Neural cell (in vitro differentiated cells): ENCODE results near the gene CTNNA2. TPM values are rescaled to one million over a fixed set of nuclear protein-coding genes. Genes with fewer than 3 reads are reported as not detected.

ENCODE experiments used
- H2AFZ ChIP-seq: fragments of 200-600, 300-800 bp; sonication (generic), shearing (Covaris generic); 2 replicates; pipeline ENCODE4 v1.6.0; 2014; ENCODE audit warnings: low read depth, mild to moderate bottlenecking, antibody characterized with exemption, low read length, moderate library complexity
- H3F3A ChIP-seq: fragments of 200-600 bp; shearing (Covaris generic); 2 replicates; pipeline ENCODE4 v1.6.1; 2016; ENCODE audit warnings: mild to moderate bottlenecking, moderate library complexity, mixed read lengths, antibody characterized with exemption, low read length; ENCODE audit not compliant: insufficient read depth, poor library complexity, severe bottlenecking
- H3K27ac ChIP-seq: fragments of 200-600, 300-800 bp; sonication (generic), shearing (Covaris generic); 2 replicates; pipeline ENCODE4 v1.5.1; 2014; ENCODE audit warnings: mild to moderate bottlenecking, low read length, moderate library complexity
- H3K27me3 ChIP-seq: fragments of 300-800, 200-600 bp; sonication (generic), shearing (Covaris generic); 2 replicates; pipeline ENCODE4 v1.6.0; 2014; ENCODE audit warnings: mild to moderate bottlenecking, low read depth, low read length, moderate library complexity; ENCODE audit not compliant: insufficient read depth
- H3K36me3 ChIP-seq: fragments of 300-800, 200-600 bp; sonication (generic), shearing (Covaris generic); 2 replicates; pipeline ENCODE4 v1.5.1; 2014; ENCODE audit warnings: mild to moderate bottlenecking, antibody characterized with exemption, low read length, moderate library complexity; ENCODE audit not compliant: insufficient read depth
- H3K4me2 ChIP-seq: fragments of 300-800, 200-600 bp; sonication (generic), shearing (Covaris generic); 2 replicates; pipeline ENCODE4 v1.6.0; 2014; ENCODE audit warnings: mild to moderate bottlenecking, low read length
- H3K4me3 ChIP-seq: fragments of 300-800, 200-600 bp; sonication (generic), shearing (Covaris generic); 2 replicates; pipeline ENCODE4 v1.5.1; 2014; ENCODE audit warnings: mild to moderate bottlenecking, low read length, moderate library complexity
- H3K79me2 ChIP-seq: fragments of 200-600 bp; shearing (Covaris generic); replicated peaks from 2 replicates; pipeline ENCODE4 v1.6.0; 2014; ENCODE audit warnings: mild to moderate bottlenecking, low read length, moderate library complexity; ENCODE audit not compliant: insufficient read depth
- H3K9ac ChIP-seq: fragments of 300-800, 200-600 bp; sonication (generic), shearing (Covaris generic); 2 replicates; pipeline ENCODE4 v1.6.1; 2016; ENCODE audit warnings: mild to moderate bottlenecking, low read length, mixed read lengths
- H3K9me2 ChIP-seq: fragments of 200-600 bp; shearing (Covaris generic); 2 replicates; pipeline ENCODE4 v1.6.1; 2016; ENCODE audit warnings: mild to moderate bottlenecking, low read length, mixed read lengths; ENCODE audit not compliant: insufficient read depth
- H3K9me3 ChIP-seq: fragments of 200-600, 300-800 bp; sonication (generic), shearing (Covaris generic); 2 replicates; pipeline ENCODE4 v1.6.1; 2016; ENCODE audit warnings: mild to moderate bottlenecking, mixed run types, low read length, moderate library complexity, mixed read lengths
- H4K20me1 ChIP-seq: fragments of 200-600 bp; shearing (Covaris generic); 2 replicates; pipeline ENCODE4 v1.6.1; 2016; ENCODE audit warnings: mild to moderate bottlenecking, mixed run types; ENCODE audit not compliant: insufficient read depth
- EP300 ChIP-seq: fragments of 450-650 bp; conservative IDR thresholded peaks from 2 replicates; pipeline ENCODE4 v1.6.1; 2014; ENCODE audit warnings: antibody characterized with exemption, mild to moderate bottlenecking, moderate library complexity; ENCODE audit not compliant: poor library complexity, severe bottlenecking
- EZH2 ChIP-seq: fragments of 200-600, 300-800 bp; shearing (Covaris generic), sonication (generic); IDR thresholded peaks from 2 replicates; pipeline ENCODE4 v1.6.1; 2014; ENCODE audit warnings: antibody characterized with exemption, low read length, borderline replicate concordance, mild to moderate bottlenecking; ENCODE audit not compliant: insufficient read depth, poor library complexity, severe bottlenecking
- MXI1 ChIP-seq: fragments of 450-650 bp; conservative IDR thresholded peaks from 2 replicates; pipeline ENCODE4 v1.6.1; 2014; ENCODE audit warnings: antibody characterized with exemption, mild to moderate bottlenecking; ENCODE audit not compliant: poor library complexity, severe bottlenecking
- POLR2AphosphoS5 ChIP-seq: IDR thresholded peaks from 2 replicates; pipeline ENCODE4 v1.6.1; 2012
- RAD21 ChIP-seq: fragments of 450-650 bp; conservative IDR thresholded peaks from 2 replicates; pipeline ENCODE4 v1.6.1; 2014; ENCODE audit warnings: antibody characterized with exemption, mild to moderate bottlenecking, moderate library complexity
- SMC3 ChIP-seq: fragments of 450-650 bp; conservative IDR thresholded peaks from 2 replicates; pipeline ENCODE4 v1.6.1; 2014; ENCODE audit warnings: antibody characterized with exemption, mild to moderate bottlenecking, moderate library complexity; ENCODE audit not compliant: poor library complexity
- TAF1 ChIP-seq: IDR thresholded peaks from 2 replicates; pipeline ENCODE4 v1.6.1; 2012; ENCODE audit warnings: low read depth
- polyA plus RNA-seq: library from polyadenylated mRNA; depleted of rRNA; stranded (reverse); fragments of >200 nt; gene quantifications from 2 replicates; pipeline ENCODE4 v1.2.3, GENCODE V29; 2014
- TF ChIP-seq, protein P1 (sequence below): IDR thresholded peaks from 2 replicates; pipeline ENCODE4 v1.6.1; 2012; ENCODE audit warnings: borderline replicate concordance
- TF ChIP-seq, protein P2 (sequence below): fragments of 450-650 bp; IDR thresholded peaks from 2 replicates; pipeline ENCODE4 v1.5.1; 2014; ENCODE audit warnings: antibody characterized with exemption, mild to moderate bottlenecking, moderate library complexity; ENCODE audit not compliant: poor library complexity, severe bottlenecking

The CTNNA2 gene
- polyA plus RNA-seq, 1 donor from 2014 or later = 194 TPM

DNA sequence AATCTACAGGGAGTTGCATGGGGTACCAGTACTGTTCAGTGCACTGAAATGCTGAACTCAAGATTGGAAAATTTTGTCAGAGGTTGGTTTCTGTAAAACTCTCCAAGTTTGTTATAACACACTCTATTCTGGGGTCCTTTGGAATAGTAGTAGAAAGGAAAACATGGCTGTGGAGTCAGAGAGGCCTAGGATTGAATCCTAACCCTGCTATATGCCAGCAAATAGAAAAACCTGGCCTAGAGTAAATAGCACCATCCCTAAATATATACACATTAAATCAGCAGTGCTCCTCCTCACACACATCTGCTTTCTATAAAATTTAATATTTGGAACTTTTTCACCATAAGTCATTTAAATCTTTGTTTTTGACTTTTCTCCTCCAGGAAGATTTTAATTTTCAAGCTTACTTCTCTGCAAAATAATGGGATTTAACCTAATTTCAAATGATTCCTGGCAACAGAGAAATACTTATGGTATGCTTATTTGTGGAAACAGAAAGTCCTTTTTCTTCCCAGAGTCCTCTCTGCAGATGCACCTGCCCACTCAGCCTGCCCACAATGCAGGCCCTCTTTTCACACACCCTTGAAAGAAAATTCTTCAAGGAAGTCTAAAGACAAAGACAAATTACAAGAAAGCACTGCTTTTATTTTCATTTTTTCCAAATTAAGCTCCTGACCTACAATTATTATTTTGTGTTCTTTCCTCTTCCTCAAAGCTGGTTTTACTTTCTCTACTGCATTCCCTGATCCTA, 989.2 kb downstream of the CTNNA2 start:
- H3K4me3 ChIP-seq = no peak overlapping the region
- H3K36me3 ChIP-seq = no peaks in the 10 kb centered on the region
- H3K9ac ChIP-seq = no peak overlapping the region
- no peaks in the 10 kb centered on the region for H3K9me2 ChIP-seq
- H3K27ac ChIP-seq = no peak overlapping the region
- H3K79me2 ChIP-seq = no peaks in the 10 kb centered on the region
- no peaks in the 10 kb centered on the region for H3F3A ChIP-seq
- no peaks in the 10 kb centered on the region for H3K9me3 ChIP-seq
- H2AFZ ChIP-seq = no peak overlapping the region
- H3K4me2 ChIP-seq = no peak overlapping the region
- H4K20me1 ChIP-seq = no peaks in the 10 kb centered on the region
- no peaks in the 10 kb centered on the region for H3K27me3 ChIP-seq
- TF ChIP-seq TAF1 = no peak
- no peak for TF ChIP-seq SMC3
- no peak for TF ChIP-seq EZH2
- no peak for TF ChIP-seq RAD21
- no peak for TF ChIP-seq MXI1
- TF ChIP-seq, protein P1, sequence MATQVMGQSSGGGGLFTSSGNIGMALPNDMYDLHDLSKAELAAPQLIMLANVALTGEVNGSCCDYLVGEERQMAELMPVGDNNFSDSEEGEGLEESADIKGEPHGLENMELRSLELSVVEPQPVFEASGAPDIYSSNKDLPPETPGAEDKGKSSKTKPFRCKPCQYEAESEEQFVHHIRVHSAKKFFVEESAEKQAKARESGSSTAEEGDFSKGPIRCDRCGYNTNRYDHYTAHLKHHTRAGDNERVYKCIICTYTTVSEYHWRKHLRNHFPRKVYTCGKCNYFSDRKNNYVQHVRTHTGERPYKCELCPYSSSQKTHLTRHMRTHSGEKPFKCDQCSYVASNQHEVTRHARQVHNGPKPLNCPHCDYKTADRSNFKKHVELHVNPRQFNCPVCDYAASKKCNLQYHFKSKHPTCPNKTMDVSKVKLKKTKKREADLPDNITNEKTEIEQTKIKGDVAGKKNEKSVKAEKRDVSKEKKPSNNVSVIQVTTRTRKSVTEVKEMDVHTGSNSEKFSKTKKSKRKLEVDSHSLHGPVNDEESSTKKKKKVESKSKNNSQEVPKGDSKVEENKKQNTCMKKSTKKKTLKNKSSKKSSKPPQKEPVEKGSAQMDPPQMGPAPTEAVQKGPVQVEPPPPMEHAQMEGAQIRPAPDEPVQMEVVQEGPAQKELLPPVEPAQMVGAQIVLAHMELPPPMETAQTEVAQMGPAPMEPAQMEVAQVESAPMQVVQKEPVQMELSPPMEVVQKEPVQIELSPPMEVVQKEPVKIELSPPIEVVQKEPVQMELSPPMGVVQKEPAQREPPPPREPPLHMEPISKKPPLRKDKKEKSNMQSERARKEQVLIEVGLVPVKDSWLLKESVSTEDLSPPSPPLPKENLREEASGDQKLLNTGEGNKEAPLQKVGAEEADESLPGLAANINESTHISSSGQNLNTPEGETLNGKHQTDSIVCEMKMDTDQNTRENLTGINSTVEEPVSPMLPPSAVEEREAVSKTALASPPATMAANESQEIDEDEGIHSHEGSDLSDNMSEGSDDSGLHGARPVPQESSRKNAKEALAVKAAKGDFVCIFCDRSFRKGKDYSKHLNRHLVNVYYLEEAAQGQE = no peak
- TF ChIP-seq, protein P2, sequence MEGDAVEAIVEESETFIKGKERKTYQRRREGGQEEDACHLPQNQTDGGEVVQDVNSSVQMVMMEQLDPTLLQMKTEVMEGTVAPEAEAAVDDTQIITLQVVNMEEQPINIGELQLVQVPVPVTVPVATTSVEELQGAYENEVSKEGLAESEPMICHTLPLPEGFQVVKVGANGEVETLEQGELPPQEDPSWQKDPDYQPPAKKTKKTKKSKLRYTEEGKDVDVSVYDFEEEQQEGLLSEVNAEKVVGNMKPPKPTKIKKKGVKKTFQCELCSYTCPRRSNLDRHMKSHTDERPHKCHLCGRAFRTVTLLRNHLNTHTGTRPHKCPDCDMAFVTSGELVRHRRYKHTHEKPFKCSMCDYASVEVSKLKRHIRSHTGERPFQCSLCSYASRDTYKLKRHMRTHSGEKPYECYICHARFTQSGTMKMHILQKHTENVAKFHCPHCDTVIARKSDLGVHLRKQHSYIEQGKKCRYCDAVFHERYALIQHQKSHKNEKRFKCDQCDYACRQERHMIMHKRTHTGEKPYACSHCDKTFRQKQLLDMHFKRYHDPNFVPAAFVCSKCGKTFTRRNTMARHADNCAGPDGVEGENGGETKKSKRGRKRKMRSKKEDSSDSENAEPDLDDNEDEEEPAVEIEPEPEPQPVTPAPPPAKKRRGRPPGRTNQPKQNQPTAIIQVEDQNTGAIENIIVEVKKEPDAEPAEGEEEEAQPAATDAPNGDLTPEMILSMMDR = no peak
- TF ChIP-seq EP300 = no peak
- no peak for TF ChIP-seq POLR2AphosphoS5

DNA sequence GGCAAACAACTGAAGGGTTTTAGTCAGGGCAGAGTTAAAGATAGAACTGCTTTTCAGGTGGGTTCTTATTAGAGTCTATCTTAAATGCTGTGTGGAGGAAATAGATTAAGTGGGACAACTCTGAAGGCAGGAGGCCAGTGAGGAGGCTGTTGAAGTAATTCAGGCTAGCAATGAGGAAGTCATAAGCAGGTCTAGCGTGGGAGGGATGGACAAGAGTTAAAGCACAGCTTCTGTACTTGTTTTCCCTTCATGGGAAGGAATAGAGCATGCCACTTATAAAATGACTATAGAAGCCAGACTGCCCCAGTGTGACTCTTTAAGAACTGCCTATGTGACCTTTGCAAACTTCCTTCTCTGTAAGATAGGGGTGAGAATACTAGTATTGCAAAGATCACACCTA, 993.7 kb downstream of the CTNNA2 start:
- Histone ChIP-seq H3K9me2 (no peaks in the 10 kb centered on the region), H3K4me3 (no peak overlapping the region), H3K4me2 (no peak overlapping the region), H3F3A (no peaks in the 10 kb centered on the region), H3K9me3 (no peaks in the 10 kb centered on the region), H3K27ac (no peak overlapping the region), H3K9ac (no peak overlapping the region), H3K36me3 (no peaks in the 10 kb centered on the region), H3K79me2 (no peaks in the 10 kb centered on the region), H3K27me3 (no peaks in the 10 kb centered on the region), H4K20me1 (no peaks in the 10 kb centered on the region), H2AFZ (no peak overlapping the region)
- TF ChIP-seq TAF1 (no peak), EP300 (no peak)
- TF ChIP-seq, protein P2 = no peak
